C4-2B (cell line): ENCODE measurements around the gene NHERF2.

Experiments
- ZFX ChIP-seq: fragments of 450-650 bp; IDR thresholded peaks from 2 replicates; pipeline ENCODE4 v1.6.1; 2017
- TF ChIP-seq, protein P1 (sequence below): fragments of 450-650 bp; conservative IDR thresholded peaks from 2 replicates; pipeline ENCODE4 v1.5.1; 2017; ENCODE audit warnings: mild to moderate bottlenecking

GRCh38 chr16:2038382-2039231 lies 11.9 kb downstream of the NHERF2 start:
- TF ChIP-seq, protein P1, sequence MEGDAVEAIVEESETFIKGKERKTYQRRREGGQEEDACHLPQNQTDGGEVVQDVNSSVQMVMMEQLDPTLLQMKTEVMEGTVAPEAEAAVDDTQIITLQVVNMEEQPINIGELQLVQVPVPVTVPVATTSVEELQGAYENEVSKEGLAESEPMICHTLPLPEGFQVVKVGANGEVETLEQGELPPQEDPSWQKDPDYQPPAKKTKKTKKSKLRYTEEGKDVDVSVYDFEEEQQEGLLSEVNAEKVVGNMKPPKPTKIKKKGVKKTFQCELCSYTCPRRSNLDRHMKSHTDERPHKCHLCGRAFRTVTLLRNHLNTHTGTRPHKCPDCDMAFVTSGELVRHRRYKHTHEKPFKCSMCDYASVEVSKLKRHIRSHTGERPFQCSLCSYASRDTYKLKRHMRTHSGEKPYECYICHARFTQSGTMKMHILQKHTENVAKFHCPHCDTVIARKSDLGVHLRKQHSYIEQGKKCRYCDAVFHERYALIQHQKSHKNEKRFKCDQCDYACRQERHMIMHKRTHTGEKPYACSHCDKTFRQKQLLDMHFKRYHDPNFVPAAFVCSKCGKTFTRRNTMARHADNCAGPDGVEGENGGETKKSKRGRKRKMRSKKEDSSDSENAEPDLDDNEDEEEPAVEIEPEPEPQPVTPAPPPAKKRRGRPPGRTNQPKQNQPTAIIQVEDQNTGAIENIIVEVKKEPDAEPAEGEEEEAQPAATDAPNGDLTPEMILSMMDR: no peak
- no peak for TF ChIP-seq ZFX
